IPS-18c (cell line): ENCODE data around the gene ACOT8.
"Not testable (repeated sequence)": the region's sequence is repeated elsewhere in the genome, so short reads cannot be mapped to it uniquely, and the experiment has no call there.

Experiments
- H3K4me3 ChIP-seq: 2 replicates; pipeline ENCODE4 v1.7.0; 2013; ENCODE audit warnings: low read depth, mild to moderate bottlenecking, low read length, moderate library complexity; ENCODE audit not compliant: insufficient read depth
- H3K9me3 ChIP-seq: one replicate; pipeline ENCODE4 v1.6.1; 2013; ENCODE audit warnings: mild to moderate bottlenecking, low read length, moderate library complexity; ENCODE audit not compliant: control insufficient read depth, insufficient read depth

Gene ACOT8

DNA sequence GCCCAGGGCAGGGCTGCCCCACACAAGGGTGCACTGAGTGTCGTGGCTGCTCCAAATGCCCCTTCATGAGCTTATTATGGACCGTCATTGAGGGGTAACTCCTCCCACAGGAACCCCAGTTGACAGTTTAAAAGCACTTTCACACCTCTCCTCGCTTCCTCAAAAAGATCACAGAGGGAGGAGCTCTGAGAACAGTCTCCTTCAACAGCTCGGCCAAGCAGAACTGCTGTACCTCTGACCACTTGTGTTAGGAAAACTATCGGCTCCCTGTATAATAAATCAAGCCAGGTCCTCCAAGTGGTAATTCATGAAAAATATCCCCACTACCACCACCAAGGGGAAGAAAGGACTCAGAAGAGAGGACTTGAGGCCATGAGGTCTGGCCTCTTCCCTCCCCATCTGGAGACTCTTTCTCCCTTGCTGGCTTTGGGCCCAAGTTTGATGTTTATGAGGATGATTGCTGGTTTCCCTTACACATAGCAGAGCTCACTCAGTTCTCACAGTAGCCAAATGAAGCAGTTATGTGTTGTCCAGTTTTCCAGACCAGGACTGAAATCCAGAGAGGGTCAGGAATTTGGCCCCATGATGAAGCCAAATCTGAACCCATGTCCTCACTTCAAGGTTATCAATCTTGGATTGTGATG is 14.9 kb downstream of the ACOT8 start:
- Histone ChIP-seq H3K4me3 (no peak overlapping the region), H3K9me3 (no peaks in the 10 kb centered on the region)

DNA sequence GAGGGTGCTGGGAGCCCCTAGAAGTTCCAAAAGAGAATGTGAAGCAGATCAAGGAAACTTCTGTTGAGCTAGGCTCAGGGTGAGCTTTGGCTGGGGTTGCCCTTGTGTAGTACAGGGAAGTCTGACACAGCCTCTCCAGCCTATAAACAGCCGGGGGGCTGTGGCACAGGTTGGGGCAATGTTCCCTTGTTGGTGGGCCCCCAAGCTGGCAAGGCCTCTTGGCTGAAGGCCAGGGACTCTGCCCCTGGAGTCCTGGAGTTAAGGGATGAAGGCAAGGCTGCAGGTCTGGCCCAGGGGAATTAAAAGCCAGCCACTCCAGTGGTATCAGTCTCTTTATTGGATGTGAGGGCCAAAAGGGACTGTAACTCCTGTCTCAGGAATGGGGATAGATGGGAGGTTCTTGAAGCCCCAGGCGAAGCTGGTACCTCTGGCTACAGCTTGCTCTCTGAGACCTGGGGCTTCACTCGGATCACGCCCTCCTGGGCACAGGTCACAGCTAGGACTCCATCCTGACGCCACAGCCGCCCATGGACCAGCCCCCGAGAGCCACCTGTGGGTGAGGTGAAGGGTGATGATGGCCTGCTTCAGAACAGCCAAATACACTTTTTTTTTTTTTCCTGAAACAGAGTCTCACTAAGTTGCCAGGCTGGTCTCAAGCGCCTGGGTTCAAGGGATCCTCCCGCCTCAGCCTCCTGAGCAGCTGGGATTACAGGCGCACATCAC is 15.6 kb downstream of the ACOT8 start:
- Histone ChIP-seq H3K9me3 (no peaks in the 10 kb centered on the region), H3K4me3 (no peak overlapping the region)

DNA sequence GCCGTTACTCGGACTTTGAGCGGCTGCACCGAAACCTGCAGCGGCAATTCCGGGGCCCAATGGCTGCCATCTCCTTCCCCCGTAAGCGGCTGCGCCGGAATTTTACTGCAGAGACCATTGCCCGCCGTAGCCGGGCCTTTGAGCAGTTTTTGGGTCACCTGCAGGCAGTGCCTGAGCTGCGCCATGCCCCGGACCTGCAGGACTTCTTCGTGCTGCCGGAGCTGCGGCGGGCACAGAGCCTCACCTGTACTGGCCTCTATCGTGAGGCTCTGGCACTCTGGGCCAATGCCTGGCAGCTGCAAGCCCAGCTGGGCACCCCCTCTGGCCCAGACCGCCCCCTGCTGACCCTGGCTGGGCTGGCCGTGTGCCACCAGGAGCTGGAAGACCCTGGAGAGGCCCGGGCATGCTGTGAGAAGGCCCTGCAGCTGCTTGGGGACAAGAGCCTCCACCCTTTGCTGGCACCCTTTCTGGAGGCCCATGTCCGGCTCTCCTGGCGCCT is 16.4 kb downstream of the ACOT8 start:
- H3K9me3 ChIP-seq, result no peaks in the 10 kb centered on the region
- H3K4me3 ChIP-seq, result no peak overlapping the region

DNA sequence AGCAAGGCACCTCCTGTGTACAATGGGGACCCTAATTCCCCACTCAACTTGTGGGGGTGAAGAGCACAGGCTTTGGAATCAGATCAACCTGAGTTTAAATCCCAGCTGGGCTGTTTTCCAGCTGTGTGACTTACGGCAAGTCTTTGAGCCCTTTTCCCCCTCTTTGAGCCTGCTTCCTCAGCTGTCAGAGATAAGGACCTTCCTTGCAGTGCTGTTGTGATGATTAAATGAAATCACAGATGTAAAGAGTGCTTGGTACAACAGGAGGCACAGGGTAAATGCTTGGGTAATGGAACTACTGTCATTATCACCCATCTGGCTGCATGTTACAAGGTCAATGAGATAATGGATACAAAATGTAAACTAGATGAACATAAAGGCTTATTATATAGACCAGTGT is 20.4 kb downstream of the ACOT8 start:
- Histone ChIP-seq H3K4me3 (no peak overlapping the region), H3K9me3 (no peaks in the 10 kb centered on the region)

DNA sequence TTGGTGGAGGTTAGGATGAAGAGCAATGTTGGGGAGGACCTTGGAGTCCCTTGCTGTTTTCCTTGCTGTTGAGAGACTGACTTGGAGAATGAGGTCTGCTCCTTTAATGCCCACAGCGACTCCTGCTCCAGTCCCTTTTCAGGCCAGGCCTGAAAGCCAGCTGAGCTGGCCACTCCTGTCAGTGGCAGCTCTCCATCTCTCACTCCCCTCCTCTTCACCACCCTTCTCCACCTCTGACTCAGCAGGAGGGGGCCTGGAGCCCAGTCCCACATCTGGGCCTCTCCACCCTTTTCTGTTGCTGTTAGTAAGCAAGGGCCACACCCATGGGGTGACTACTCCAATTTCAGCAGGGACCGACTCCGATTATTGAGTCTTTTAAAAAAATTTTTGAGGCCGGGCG is 21.4 kb downstream of the ACOT8 start:
- peak overlapping the region; percentile 6; the same call in 1 of the 2 replicates for H3K4me3 ChIP-seq
- no peaks in the 10 kb centered on the region for H3K9me3 ChIP-seq

DNA sequence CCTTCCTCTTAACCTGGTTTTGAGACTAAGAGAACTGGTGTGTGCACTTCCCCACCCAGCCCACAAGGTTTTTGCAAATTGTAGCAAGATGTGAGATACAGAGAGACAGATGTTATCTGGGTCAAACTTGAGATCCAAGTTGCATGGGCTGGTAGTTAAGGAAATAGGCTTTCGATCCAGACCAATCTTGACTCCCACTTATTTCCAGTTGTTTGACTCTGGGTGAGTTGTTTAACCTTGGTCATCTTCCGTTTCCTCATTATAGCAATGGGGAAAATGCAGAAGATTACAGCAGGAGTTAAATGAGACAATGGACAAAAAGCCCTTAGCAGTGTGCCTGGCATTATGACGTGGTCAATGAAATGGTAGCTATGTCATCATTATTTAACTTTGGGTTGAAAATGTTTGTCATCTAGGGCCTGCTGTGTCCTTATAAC is 21.8 kb downstream of the ACOT8 start:
- Histone ChIP-seq H3K4me3 (peak overlapping the region; percentile 6; the same call in 1 of the 2 replicates), H3K9me3 (no peaks in the 10 kb centered on the region)

DNA sequence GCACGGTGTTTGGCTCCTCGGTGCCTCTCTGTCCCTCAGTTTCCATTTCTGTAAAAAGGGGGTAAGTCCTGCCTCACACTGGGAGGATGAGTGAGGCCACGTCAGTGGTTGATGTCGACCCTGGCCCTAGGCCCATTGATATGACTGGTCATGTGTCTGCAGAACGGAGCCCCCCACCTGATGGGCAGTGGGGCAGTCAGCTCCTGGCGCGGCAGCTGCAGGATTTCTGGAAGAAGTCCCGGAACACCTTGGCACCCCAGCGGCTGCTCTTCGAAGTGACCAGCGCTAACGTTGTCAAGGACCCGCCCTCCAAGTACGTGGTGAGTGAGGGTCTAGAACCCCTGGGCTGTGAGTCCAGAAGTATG is 22.4 kb downstream of the ACOT8 start:
- Histone ChIP-seq H3K4me3 (peak overlapping the region; percentile 81; the same call in 1 of the 2 replicates), H3K9me3 (no peaks in the 10 kb centered on the region)

DNA sequence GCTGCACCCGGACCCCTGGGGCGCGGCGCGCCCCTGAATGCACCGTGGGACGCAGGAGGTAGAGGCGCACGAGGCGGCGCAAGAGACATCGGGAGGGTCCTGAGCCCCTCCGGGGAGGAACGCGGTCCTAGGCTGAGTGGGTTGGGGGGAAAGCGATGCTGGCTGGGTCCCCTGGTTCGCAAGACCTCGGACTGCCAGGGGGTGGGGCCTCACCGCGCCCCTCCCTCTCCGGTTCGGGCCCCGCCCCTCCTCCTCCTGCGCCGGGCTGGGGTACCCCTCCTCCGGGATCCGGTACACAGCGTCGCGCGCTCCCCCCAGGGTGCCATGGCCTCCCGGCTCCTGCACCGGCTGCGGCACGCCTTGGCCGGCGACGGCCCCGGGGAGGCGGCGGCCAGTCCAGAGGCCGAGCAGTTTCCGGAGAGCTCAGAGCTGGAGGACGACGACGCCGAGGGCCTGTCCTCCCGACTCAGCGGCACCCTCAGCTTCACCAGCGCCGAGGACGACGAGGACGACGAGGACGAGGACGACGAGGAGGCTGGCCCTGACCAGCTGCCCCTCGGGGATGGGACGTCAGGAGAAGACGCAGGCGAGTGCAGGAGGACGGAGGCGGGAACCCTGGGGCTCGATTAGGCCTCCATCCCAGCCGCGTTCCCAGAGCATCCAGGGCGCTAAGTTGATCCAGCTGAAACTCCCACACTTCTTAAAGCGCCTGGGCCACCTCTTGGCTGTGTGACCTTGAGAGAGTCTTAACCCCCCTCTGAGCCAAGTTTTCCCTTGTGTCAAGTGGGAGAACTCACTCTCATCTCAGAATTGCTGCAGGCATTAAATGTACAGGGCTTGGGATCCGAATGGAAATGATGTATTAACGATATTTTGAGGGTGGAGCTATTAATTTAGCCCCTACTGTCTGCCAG is 23.1 kb downstream of the ACOT8 start:
- H3K9me3 ChIP-seq, result no peaks in the 10 kb centered on the region

DNA sequence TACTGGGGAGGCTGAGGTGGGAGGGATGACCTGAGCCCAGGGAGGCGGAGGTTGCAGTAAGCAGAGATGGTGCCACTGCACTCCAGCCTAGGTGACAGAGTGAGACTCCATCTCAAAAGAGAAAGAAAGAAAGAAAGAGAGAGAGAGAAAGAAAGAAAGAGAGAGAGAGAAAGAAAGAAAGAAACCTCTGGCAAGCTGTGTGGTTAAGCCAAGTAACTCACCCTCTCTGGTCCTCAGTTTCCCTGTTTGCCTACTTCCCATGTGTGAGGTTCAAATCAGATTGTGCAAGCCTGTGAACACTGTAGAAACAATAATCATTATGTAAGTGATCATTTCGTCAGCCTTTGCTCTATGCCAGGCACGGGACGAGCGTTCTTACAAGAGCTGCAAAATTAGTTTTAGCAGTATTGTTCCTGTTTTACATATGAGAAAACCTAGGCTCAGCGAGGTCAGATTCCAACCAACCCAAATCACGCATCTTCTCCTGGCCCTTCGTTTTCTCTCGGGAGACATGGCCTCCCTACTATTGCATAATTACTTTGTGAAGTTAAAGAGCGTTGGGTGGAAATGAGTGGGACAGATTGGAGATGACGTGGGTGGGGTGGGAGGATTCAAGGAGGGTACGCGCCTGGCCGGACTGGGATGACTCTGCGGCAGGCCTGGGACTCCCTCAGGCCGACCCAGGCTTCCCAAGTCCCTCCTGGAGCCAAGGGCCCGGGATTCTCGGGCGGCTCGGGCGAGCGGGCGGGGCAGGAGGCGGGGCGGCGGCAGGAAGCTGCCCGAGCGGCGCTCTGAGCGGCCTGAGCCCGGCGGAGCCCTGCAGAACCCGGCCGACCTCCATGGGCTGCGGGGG is 23.9 kb downstream of the ACOT8 start, which contains the start of gene SNX21:
Gene SNX21, plus strand, starts transcription at position 770 of the 853 bp plus-strand sequence. CDS start 121 bp downstream, outside the sequence.
- no peaks in the 10 kb centered on the region for H3K9me3 ChIP-seq
- peak within 1 kb of the TSS; percentile 81 for H3K4me3 ChIP-seq

More for the DNA sequence above, 23.1 kb downstream of the ACOT8 start:
- peak overlapping the region; percentile 81 for H3K4me3 ChIP-seq

DNA sequence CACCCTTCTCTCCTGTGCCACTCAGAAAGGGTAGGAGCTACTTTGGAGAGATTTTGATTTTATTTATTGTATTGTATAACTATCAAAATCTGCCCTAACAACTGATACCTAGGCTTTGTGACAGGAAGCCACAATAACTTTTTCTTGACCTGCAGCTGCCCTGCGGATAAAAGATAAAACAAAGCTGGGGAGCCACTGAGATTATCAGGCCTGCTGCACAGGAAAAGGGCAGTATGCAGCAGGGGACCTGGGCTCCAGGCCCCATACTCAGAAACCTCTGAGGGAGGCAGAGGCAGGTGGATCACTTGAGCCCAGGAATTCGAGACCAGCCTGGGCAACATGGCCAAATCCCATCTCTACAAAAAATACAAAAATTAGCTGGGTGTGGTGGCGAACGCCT is 24.6 kb downstream of the ACOT8 start:
- Histone ChIP-seq H3K9me3 (no peaks in the 10 kb centered on the region), H3K4me3 (no peak overlapping the region)

DNA sequence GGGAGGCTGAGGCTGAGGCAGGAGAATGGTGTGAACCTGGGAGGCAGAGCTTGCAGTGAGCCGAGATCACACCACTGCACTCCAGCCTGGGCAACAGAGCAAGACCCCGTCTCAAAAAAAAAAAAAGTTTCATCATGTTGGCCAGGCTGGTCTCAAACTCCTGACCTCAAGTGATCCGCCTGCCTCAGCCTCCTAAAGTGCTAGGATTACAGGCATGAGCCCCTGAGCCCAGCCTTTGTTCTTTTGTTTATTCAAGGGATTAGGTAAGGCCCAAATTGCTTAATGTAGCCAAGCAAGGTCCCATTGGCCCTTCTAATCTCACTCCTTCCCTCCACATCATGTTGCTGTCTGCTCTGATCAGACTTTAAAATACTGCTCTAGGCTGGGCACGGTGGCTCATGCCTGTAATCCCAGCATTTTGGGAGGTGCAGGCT is 27.5 kb downstream of the ACOT8 start:
- H3K4me3 ChIP-seq, H3K9me3 ChIP-seq: not testable (repeated sequence)

DNA sequence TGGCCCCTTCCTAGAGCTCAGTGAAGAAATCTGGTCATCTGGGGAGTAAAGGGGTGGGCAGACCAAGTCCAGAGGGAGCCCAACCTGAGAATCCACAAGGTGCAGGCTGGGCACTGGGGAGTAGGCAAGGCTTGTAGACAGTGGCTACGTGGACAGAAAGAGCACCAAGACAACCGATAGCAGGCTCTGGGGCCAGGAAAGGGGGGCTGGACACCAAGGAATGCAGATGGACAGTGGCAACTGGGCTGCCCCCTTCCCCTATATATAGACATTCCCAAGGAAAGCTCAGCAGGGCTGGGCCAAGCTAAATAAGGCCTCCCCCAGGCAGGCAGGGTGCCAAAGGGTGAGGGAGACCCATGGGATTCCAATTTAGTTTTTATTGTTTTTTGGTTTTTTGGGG is 28.6 kb downstream of the ACOT8 start:
- Histone ChIP-seq H3K9me3 (no peaks in the 10 kb centered on the region), H3K4me3 (no peak overlapping the region)

DNA sequence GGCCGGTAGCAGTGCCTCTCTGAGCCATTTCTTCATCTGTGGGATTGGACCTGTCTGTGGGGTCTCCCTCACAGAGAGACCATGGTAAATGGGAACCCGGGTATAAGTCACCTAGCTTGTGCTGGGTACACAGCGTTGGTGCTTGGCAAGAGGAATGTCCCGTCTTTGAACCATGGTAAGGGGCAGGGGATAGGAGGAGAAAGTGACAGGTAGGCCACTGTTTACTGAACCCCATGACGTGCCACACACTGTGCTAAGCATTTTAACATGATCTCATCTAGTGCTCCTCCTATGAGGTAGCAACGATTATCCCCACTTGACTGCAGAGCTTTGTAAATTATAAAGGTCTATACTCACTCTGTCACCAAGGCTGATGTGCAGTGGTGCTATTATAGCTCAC is 29.5 kb downstream of the ACOT8 start:
- Histone ChIP-seq H3K4me3 (no peak overlapping the region), H3K9me3 (no peaks in the 10 kb centered on the region)

DNA sequence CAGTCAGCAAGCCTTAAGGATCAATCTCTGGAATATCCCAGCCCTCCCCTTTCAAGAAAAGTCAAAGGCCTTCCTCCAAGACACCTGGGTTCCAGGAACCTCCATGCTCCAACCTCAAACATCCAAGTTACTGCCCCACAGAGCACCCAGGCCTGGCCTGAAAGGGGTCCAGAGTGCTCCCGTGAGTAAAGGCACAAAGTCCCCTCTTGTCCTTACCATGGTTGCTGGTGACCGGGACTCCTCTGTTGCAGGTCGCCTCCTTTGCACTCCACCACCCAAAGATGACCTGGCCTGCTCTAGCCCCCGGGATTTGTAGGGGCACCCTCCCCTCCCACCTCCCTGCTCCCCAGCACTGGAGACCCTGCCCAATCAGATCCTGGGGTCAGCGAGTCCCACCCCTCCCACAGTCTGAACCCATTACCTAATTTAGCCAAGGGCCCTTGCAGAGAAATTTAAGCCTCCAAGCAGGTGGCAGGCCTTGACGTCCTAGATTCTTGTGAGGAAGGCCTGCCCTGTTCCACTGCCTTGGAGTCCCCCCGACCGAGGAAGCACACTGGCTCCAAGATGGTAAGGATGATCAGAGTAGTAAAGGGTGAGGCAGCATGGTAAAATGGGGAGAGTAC is 30.1 kb downstream of the ACOT8 start, which contains the start of gene TNNC2:
Gene TNNC2, minus strand, starts transcription at position 283 of the 623 bp plus-strand sequence. Its CDS starts 64 bp downstream, at position 219.
- no peaks in the 10 kb centered on the region for H3K9me3 ChIP-seq
- no peak within 1 kb of the TSS for H3K4me3 ChIP-seq

DNA sequence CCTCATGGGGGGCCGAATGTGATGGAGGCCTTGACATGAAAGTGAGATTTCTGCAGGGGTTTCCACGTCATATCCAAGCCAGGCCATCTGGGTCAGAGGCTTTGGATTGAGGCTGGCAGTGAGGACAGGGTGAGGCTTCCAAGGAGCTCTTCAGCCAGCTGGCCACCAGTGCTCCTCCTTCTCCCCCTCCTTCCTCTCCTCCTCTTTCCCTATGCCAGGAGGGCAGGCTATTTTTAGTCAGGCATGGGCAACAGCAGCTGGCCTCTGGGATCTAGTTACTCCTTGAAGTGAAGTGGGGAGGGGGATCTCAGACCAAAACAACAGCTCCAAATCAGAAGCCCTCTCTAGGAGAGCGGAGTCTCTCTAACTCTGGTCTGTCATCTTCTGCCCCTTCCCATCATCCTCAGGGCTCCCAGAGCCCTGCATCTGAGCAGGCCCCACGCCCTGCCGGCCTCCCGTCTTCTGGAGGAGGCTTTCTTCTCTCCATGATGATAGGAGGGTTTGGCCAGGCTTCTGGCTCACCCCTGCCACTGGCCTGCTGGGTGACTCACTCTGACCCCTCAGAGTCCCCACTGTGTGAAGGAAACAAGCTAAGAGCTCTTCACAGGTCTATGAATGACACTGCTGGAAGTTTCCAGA is 30.7 kb downstream of the ACOT8 start:
- no peak overlapping the region for H3K4me3 ChIP-seq
- H3K9me3 ChIP-seq, result no peaks in the 10 kb centered on the region
